ENCODE measurements around the gene HID1.
A peak's percentile ranks its signal among the peaks of the same experiment; 100 is the strongest.
"Not testable (repeated sequence)": the region's sequence is repeated elsewhere in the genome, so short reads cannot be mapped to it uniquely, and the experiment has no call there.

HID1 gene

GRCh38 chr17:74987909-74988711, 15.6 kb upstream of the HID1 start:
- Histone ChIP-seq H2AFZ (ENCODE audit: low read depth) (peak overlapping the region; percentile 67), H3K4me2 (peak overlapping the region; percentile 58), H3K4me1 (ENCODE audit: low read depth, poor library complexity, severe bottlenecking) (peaks cover 23% of the 10 kb centered on the region), H3K27ac (no peak overlapping the region), H3K4me3 (IDR thresholded peaks at IDR 0.05; ENCODE audit: insufficient read depth, low read depth, low read length) (no peak overlapping the region), H3K79me2 (ENCODE audit: insufficient read depth, low read depth) (no peaks in the 10 kb centered on the region), H3K36me3 (ENCODE audit: insufficient read depth) (no peaks in the 10 kb centered on the region), H3K9ac (peak overlapping the region; percentile 17; the same call in 1 of the 2 replicates), H3K27me3 (ENCODE audit: insufficient read depth, low read depth) (peaks cover 6% of the 10 kb centered on the region), H4K20me1 (ENCODE audit: insufficient read depth) (no peaks in the 10 kb centered on the region)
- TF ChIP-seq CTCF (conservative IDR thresholded peaks at IDR 0.05; ENCODE audit: low read depth, low read length), result no peak

DNA sequence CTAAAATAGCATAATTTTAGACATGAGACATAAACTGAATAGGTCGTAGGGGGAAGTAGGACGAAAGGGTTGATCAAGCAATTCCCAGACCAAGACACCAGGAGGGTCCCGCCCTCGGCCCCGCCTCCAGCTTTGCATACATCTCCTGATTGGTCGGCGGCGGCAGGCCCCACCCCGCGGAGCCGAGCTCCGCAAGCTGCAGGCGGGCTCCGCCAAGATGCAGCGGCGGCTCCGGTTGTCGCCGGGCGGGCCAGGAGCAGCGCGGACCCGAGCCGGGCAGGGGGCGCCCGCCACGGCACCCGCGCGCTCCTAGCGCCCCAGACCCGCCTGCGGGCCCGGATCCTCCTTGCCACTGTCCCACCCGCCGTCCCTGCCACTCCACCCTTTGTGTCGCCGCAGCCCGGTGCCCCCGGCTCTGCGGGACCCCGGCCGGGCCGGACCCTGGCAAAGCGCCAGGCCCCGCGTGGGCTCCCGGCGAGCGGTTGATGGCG, 14.9 kb upstream of the HID1 start, which contains the start of gene CDR2L:
TSS of gene CDR2L (plus strand) at position 215 of the 491 bp plus-strand sequence. CDS start 412 bp downstream, outside the sequence.
- Histone ChIP-seq H3K36me3 (ENCODE audit: insufficient read depth) (no peaks in the 10 kb centered on the region), H3K9ac (peak within 1 kb of the TSS; percentile 17; the same call in 1 of the 2 replicates), H3K4me2 (peak within 1 kb of the TSS; percentile 58), H3K27ac (no peak within 1 kb of the TSS), H3K79me2 (ENCODE audit: insufficient read depth, low read depth) (no peaks in the 10 kb centered on the region), H3K4me3 (IDR thresholded peaks at IDR 0.05; ENCODE audit: insufficient read depth, low read depth, low read length) (no peak within 1 kb of the TSS), H4K20me1 (ENCODE audit: insufficient read depth) (no peaks in the 10 kb centered on the region), H2AFZ (ENCODE audit: low read depth) (peak within 1 kb of the TSS; percentile 70), H3K4me1 (ENCODE audit: low read depth, poor library complexity, severe bottlenecking) (peaks cover 26% of the 10 kb centered on the region), H3K27me3 (ENCODE audit: insufficient read depth, low read depth) (peaks cover 6% of the 10 kb centered on the region)
- TF ChIP-seq CTCF (conservative IDR thresholded peaks at IDR 0.05; ENCODE audit: low read depth, low read length), result no peak

- H3K4me3 ChIP-seq (IDR thresholded peaks at IDR 0.05; ENCODE audit: insufficient read depth, low read depth, low read length), result no peak overlapping the region
- H3K27me3 ChIP-seq (ENCODE audit: insufficient read depth, low read depth), result peaks cover 6% of the 10 kb centered on the region
- no peaks in the 10 kb centered on the region for H4K20me1 ChIP-seq (ENCODE audit: insufficient read depth)
- H3K9ac ChIP-seq, result no peak overlapping the region
- peaks cover 33% of the 10 kb centered on the region for H3K4me1 ChIP-seq (ENCODE audit: low read depth, poor library complexity, severe bottlenecking)
- no peak for TF ChIP-seq CTCF (conservative IDR thresholded peaks at IDR 0.05; ENCODE audit: low read depth, low read length)
- H3K27ac ChIP-seq, result no peak overlapping the region
- H2AFZ ChIP-seq (ENCODE audit: low read depth), result 0 out of 2 replicates have a peak overlapping the region, but pooled peaks have one; percentile 70
- no peaks in the 10 kb centered on the region for H3K36me3 ChIP-seq (ENCODE audit: insufficient read depth)
- peak overlapping the region; percentile 58 for H3K4me2 ChIP-seq
- no peaks in the 10 kb centered on the region for H3K79me2 ChIP-seq (ENCODE audit: insufficient read depth, low read depth)
Observed at GRCh38 chr17:74986206-74986576, 13.6 kb upstream of the HID1 start.

- not testable (repeated sequence) for H3K4me3 ChIP-seq (IDR thresholded peaks at IDR 0.05; ENCODE audit: insufficient read depth, low read depth, low read length); H3K27me3 ChIP-seq (ENCODE audit: insufficient read depth, low read depth); H3K36me3 ChIP-seq (ENCODE audit: insufficient read depth); H4K20me1 ChIP-seq (ENCODE audit: insufficient read depth); H3K9ac ChIP-seq; H3K79me2 ChIP-seq (ENCODE audit: insufficient read depth, low read depth); H3K27ac ChIP-seq
- Histone ChIP-seq H3K4me2 (peak overlapping the region; percentile 83), H3K4me1 (ENCODE audit: low read depth, poor library complexity, severe bottlenecking) (peaks cover 36% of the 10 kb centered on the region), H2AFZ (ENCODE audit: low read depth) (peak overlapping the region; percentile 95)
Observed at GRCh38 chr17:74982663-74983313, 10.2 kb upstream of the HID1 start.
